ENCODE data around the gene VPS26C. TPM values are rescaled to one million over a fixed set of nuclear protein-coding genes. Genes with fewer than 3 reads are reported as not detected.

The VPS26C gene
- total and polyA plus RNA-seq, 10 of the 15 experiments (the other 5 are each of a cell fraction or from before 2014, with no cell fraction given), result 32.5 to 65.1 (median 48.0) TPM

Small RNA genes lying within 50 kb of the gene (small RNA-seq; reads per million reads assigned to genes)
- gene RN7SL678P, result not detected

Other genes starting within 250 kb of the VPS26C start
- gene PIGP, start 194.3 kb downstream of the VPS26C start, total RNA-seq (2014; rRNA removed), result 17.1 and 22.3 TPM in 2 replicates
- 18.1 and 19.3 TPM in 2 replicates for gene PIGP, start 194.3 kb downstream of the VPS26C start, total RNA-seq (2014; rRNA removed; fragmentation: Illumina TruSeq; extraction: Trizol)
- 16.4 and 17.0 TPM in 2 replicates for gene PIGP, start 194.3 kb downstream of the VPS26C start, total RNA-seq (2021)
- 31.0 and 47.8 TPM in 2 replicates for gene PIGP, start 194.3 kb downstream of the VPS26C start, polyA plus RNA-seq (2011; rRNA removed)
- 27.9 and 35.4 TPM in 2 replicates for gene PIGP, start 194.3 kb downstream of the VPS26C start, polyA plus RNA-seq (2014; fragmentation: Illumina TruSeq; extraction: Trizol)
- gene PIGP, start 194.3 kb downstream of the VPS26C start, polyA plus RNA-seq (2014; fragmentation: Nextera tagmentation; extraction: Ambion mirVana), result 10 to 100 TPM; 59.4 to 65.0 TPM
- 15.8 and 18.2 TPM in 2 replicates for gene PIGP, start 194.3 kb downstream of the VPS26C start, polyA plus RNA-seq (2014; rRNA removed)
- gene PIGP, start 194.3 kb downstream of the VPS26C start, polyA plus RNA-seq (2016; fragmentation: Nextera tagmentation; extraction: Ambion mirVana), result 10 to 100 TPM; 47.4 to 54.2 TPM
- gene TTC3, start 194.1 kb downstream of the VPS26C start, total RNA-seq (2014; rRNA removed), result 88.6 and 99.9 TPM in 2 replicates
- 93.2 and 94.9 TPM in 2 replicates for gene TTC3, start 194.1 kb downstream of the VPS26C start, total RNA-seq (2014; rRNA removed; fragmentation: Illumina TruSeq; extraction: Trizol)
- 86.7 and 86.9 TPM in 2 replicates for gene TTC3, start 194.1 kb downstream of the VPS26C start, total RNA-seq (2021)
- 57.7 and 66.1 TPM in 2 replicates for gene TTC3, start 194.1 kb downstream of the VPS26C start, polyA plus RNA-seq (2011; rRNA removed)
- 73.8 and 90.9 TPM in 2 replicates for gene TTC3, start 194.1 kb downstream of the VPS26C start, polyA plus RNA-seq (2014; fragmentation: Illumina TruSeq; extraction: Trizol)
- gene TTC3, start 194.1 kb downstream of the VPS26C start, polyA plus RNA-seq (2014; fragmentation: Nextera tagmentation; extraction: Ambion mirVana), result 10 to 100 TPM; 23.1 to 28.6 TPM
- 43.9 and 53.4 TPM in 2 replicates for gene TTC3, start 194.1 kb downstream of the VPS26C start, polyA plus RNA-seq (2014; rRNA removed)
- gene TTC3, start 194.1 kb downstream of the VPS26C start, polyA plus RNA-seq (2016; fragmentation: Nextera tagmentation; extraction: Ambion mirVana), result 10 to 100 TPM; 71.5 to 77.0 TPM
- gene DYRK1A, start 99.4 kb upstream of the VPS26C start, total RNA-seq (2014; rRNA removed), result 43.0 and 46.4 TPM in 2 replicates
- 45.1 and 47.3 TPM in 2 replicates for gene DYRK1A, start 99.4 kb upstream of the VPS26C start, total RNA-seq (2014; rRNA removed; fragmentation: Illumina TruSeq; extraction: Trizol)
- gene DYRK1A, start 99.4 kb upstream of the VPS26C start, total RNA-seq (2021), result 53.4 TPM in 2 replicates
- gene DYRK1A, start 99.4 kb upstream of the VPS26C start, polyA plus RNA-seq (2011; rRNA removed), result 49.9 and 68.6 TPM in 2 replicates
- gene DYRK1A, start 99.4 kb upstream of the VPS26C start, polyA plus RNA-seq (2014; fragmentation: Illumina TruSeq; extraction: Trizol), result 30.5 and 31.9 TPM in 2 replicates
- 1 to 10 TPM; 4.8 to 9.1 TPM for gene DYRK1A, start 99.4 kb upstream of the VPS26C start, polyA plus RNA-seq (2014; fragmentation: Nextera tagmentation; extraction: Ambion mirVana)
- gene DYRK1A, start 99.4 kb upstream of the VPS26C start, polyA plus RNA-seq (2014; rRNA removed), result 27.1 and 29.4 TPM in 2 replicates
- gene DYRK1A, start 99.4 kb upstream of the VPS26C start, polyA plus RNA-seq (2016; fragmentation: Nextera tagmentation; extraction: Ambion mirVana), result 1 to 10 TPM; 2.4 to 3.0 TPM